Hindlimb muscle (tissue), 1 donor: ENCODE data around the gene CRISPLD2. TPM values are rescaled to one million over a fixed set of nuclear protein-coding genes. Genes with fewer than 3 reads are reported as not detected.

Experiments used
- DNase-seq: peaks from one replicate; pipeline ENCODE4 v3.0.0-alpha.2; 2013
- polyA plus RNA-seq: library from polyadenylated mRNA; unstranded; fragments of 120-200 nt; gene quantifications from one replicate; pipeline ENCODE4 v1.2.1, GENCODE V29; 2013; ENCODE audit not compliant: insufficient read length

Gene CRISPLD2
- polyA plus RNA-seq, 1 donor: 6.2 TPM

GRCh38 chr16:84918006-84918909, 98.5 kb downstream of the CRISPLD2 start:
- DNase-seq: no peak

- no peak for DNase-seq
These were observed 99.5 kb downstream of the CRISPLD2 start for GRCh38 chr16:84919269-84919668.

- DNase-seq: no peak
These were observed 99.9 kb downstream of the CRISPLD2 start for GRCh38 chr16:84919708-84920107.

GRCh38 chr16:84920333-84920732, 100.5 kb downstream of the CRISPLD2 start:
- DNase-seq: no peak

- peak; percentile 59 for DNase-seq
These were observed 102.8 kb downstream of the CRISPLD2 start for GRCh38 chr16:84922351-84923120.

GRCh38 chr16:84924331-84925091, 104.7 kb downstream of the CRISPLD2 start:
- DNase-seq: peak; percentile 81

- no peak for DNase-seq
These were observed 105.4 kb downstream of the CRISPLD2 start for GRCh38 chr16:84925092-84925772.

GRCh38 chr16:84925773-84926372, 106.1 kb downstream of the CRISPLD2 start:
- DNase-seq: no peak

- DNase-seq: no peak
These were observed 106.7 kb downstream of the CRISPLD2 start for GRCh38 chr16:84926462-84926861.

GRCh38 chr16:84927621-84928591, 108.1 kb downstream of the CRISPLD2 start:
- no peak for DNase-seq

- DNase-seq: peak; percentile 70
These were observed 109.1 kb downstream of the CRISPLD2 start for GRCh38 chr16:84928679-84929420.

GRCh38 chr16:84929421-84930297, 109.9 kb downstream of the CRISPLD2 start:
- DNase-seq: no peak

GRCh38 chr16:84930298-84931106, 110.7 kb downstream of the CRISPLD2 start:
- no peak for DNase-seq

- no peak for DNase-seq
These were observed 111.3 kb downstream of the CRISPLD2 start for GRCh38 chr16:84931107-84931494.

- no peak for DNase-seq
These were observed 111.7 kb downstream of the CRISPLD2 start for GRCh38 chr16:84931506-84931905.

GRCh38 chr16:84932681-84933080, 112.9 kb downstream of the CRISPLD2 start:
- DNase-seq: no peak

GRCh38 chr16:84933774-84934631, 114.2 kb downstream of the CRISPLD2 start:
- peak; percentile 75 for DNase-seq
